SIG-M5 treated with dmso at 0.1 percent for 504 hours (cell line): ENCODE data around the gene MYH16.
"Not testable (repeated sequence)": the region's sequence is repeated elsewhere in the genome, so short reads cannot be mapped to it uniquely, and the experiment has no call there.

Source experiments
- DNase-seq: peaks from one replicate; lab custom pipeline; 2025; ENCODE audit not compliant: unreplicated experiment; lab: John Stamatoyannopoulos, UW

The MYH16 gene

GRCh38 chr7:99257675-99258074, 15.0 kb upstream of the MYH16 start:
- DNase-seq = no peak

GRCh38 chr7:99258501-99258900, 14.1 kb upstream of the MYH16 start:
- DNase-seq = no peak

- no peak for DNase-seq
Observed at GRCh38 chr7:99260395-99260794, 12.2 kb upstream of the MYH16 start.

GRCh38 chr7:99261646-99262045, 11.0 kb upstream of the MYH16 start:
- no peak for DNase-seq

GRCh38 chr7:99265848-99266480, 6.7 kb upstream of the MYH16 start:
- no peak for DNase-seq

- DNase-seq = no peak
Observed at GRCh38 chr7:99267481-99267840, 5.2 kb upstream of the MYH16 start.

- no peak for DNase-seq
Observed at GRCh38 chr7:99267841-99268576, 4.6 kb upstream of the MYH16 start.

- no peak for DNase-seq
Observed at GRCh38 chr7:99268577-99268908, 4.1 kb upstream of the MYH16 start.

GRCh38 chr7:99270702-99271101, 1.9 kb upstream of the MYH16 start:
- DNase-seq = no peak

GRCh38 chr7:99273561-99273960, 922 bp downstream of the MYH16 start:
- DNase-seq = not testable (repeated sequence)

GRCh38 chr7:99274908-99275307, 2.3 kb downstream of the MYH16 start:
- not testable (repeated sequence) for DNase-seq

- no peak for DNase-seq
Observed at GRCh38 chr7:99275496-99275895, 2.9 kb downstream of the MYH16 start.

- DNase-seq = no peak
Observed at GRCh38 chr7:99278180-99278579, 5.5 kb downstream of the MYH16 start.

- not testable (repeated sequence) for DNase-seq
Observed at GRCh38 chr7:99284165-99284564, 11.5 kb downstream of the MYH16 start.

GRCh38 chr7:99287779-99288534, 15.3 kb downstream of the MYH16 start:
- no peak for DNase-seq

GRCh38 chr7:99289185-99289584, 16.5 kb downstream of the MYH16 start:
- no peak for DNase-seq

GRCh38 chr7:99290148-99290547, 17.5 kb downstream of the MYH16 start:
- DNase-seq = not testable (repeated sequence)

- no peak for DNase-seq
Observed at GRCh38 chr7:99290980-99291607, 18.5 kb downstream of the MYH16 start.

- DNase-seq = no peak
Observed at GRCh38 chr7:99292127-99292526, 19.5 kb downstream of the MYH16 start.

GRCh38 chr7:99293167-99293566, 20.5 kb downstream of the MYH16 start:
- no peak for DNase-seq

GRCh38 chr7:99293650-99294049, 21.0 kb downstream of the MYH16 start:
- no peak for DNase-seq

GRCh38 chr7:99296471-99296870, 23.8 kb downstream of the MYH16 start:
- no peak for DNase-seq
